Endothelial cell of umbilical vein (primary cell): Measurements from ENCODE around the gene CTSD.

Experiments used
- EZH2 ChIP-seq: IDR thresholded peaks from 2 replicates; pipeline ENCODE4 v1.6.1; 2012; ENCODE audit warnings: borderline replicate concordance, low read depth, mild to moderate bottlenecking, moderate library complexity, low read length, inconsistent platforms; ENCODE audit not compliant: severe bottlenecking
- FOS ChIP-seq: IDR thresholded peaks from 2 replicates; pipeline ENCODE4 v1.6.1; 2011; ENCODE audit warnings: mild to moderate bottlenecking, low read length, moderate library complexity, borderline replicate concordance; ENCODE audit not compliant: insufficient read depth
- JUN ChIP-seq: IDR thresholded peaks from 2 replicates; pipeline ENCODE4 v1.6.1; 2011; ENCODE audit warnings: borderline replicate concordance, low read depth; ENCODE audit not compliant: insufficient read length, insufficient read depth
- MYC ChIP-seq: IDR thresholded peaks from one replicate; pipeline ENCODE4 v1.6.1; 2011; ENCODE audit warnings: mild to moderate bottlenecking, low read depth, low read length
- POLR2A ChIP-seq: IDR thresholded peaks from 2 replicates; pipeline ENCODE4 v1.6.1; 2012; ENCODE audit warnings: low read depth, mild to moderate bottlenecking, control low read depth, low read length
- POLR2AphosphoS5 ChIP-seq: IDR thresholded peaks from 2 replicates; pipeline ENCODE4 v1.6.1; 2012; ENCODE audit warnings: low read depth, mild to moderate bottlenecking, control low read depth, low read length, moderate library complexity; ENCODE audit not compliant: insufficient read depth
- TF ChIP-seq, protein P1 (sequence below), 2 donors: IDR thresholded peaks; 1 replicate in 1 of 2; 2 replicates in 1 of 2; pipeline ENCODE4 v1.5.1; 2011; ENCODE audit warnings: low read length in 2 of 2, mild to moderate bottlenecking in 2 of 2, moderate library complexity in 2 of 2, control low read depth in 1 of 2, inconsistent platforms in 1 of 2, low read depth in 1 of 2; ENCODE audit not compliant: insufficient read depth in 1 of 2; ENCODE audit errors: extremely low read depth in 1 of 2
- TF ChIP-seq, protein P2 (sequence below): IDR thresholded peaks from 2 replicates; pipeline ENCODE4 v1.6.1; 2011; ENCODE audit not compliant: insufficient read depth, insufficient read length

DNA sequence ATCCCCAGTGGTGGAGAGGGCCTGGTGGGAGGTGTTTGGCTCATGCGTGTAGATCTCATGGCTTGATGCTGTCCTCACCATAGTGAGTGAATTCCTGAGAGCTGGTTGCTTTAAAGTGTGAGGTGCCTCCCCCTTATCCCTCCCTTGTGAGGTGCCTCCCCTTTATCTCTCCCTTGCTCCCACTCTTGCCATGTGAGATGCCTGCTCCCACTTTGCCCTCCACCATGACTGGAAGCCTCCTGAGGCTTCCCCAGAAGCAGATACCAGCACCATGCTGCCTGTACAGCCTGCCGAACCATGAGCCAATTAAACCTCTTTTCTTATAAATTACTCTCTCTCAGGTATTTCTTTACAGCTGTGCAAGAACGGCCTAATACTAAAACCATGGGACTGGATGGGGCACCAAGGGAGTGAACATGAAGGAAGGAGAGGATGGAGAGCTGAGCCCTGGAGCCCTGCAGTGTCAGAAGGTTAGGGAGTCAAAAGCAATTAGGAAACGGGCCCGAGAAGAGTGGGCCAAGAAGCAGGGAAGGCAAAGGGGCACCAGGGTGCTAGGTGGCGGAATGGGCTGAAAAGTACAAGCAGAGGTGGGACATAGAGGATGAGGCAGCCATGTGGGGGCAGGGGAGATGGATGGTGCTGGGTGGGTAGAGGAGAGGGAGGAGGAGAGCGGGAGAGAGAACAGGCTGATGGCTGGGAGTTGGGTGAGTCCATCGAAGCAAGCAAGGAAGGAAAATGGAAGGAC lies 22.8 kb downstream of the CTSD start:
- TF ChIP-seq POLR2A (no peak), JUN (no peak), POLR2AphosphoS5 (no peak), EZH2 (no peak), FOS (no peak), MYC (no peak)
- TF ChIP-seq, protein P1, sequence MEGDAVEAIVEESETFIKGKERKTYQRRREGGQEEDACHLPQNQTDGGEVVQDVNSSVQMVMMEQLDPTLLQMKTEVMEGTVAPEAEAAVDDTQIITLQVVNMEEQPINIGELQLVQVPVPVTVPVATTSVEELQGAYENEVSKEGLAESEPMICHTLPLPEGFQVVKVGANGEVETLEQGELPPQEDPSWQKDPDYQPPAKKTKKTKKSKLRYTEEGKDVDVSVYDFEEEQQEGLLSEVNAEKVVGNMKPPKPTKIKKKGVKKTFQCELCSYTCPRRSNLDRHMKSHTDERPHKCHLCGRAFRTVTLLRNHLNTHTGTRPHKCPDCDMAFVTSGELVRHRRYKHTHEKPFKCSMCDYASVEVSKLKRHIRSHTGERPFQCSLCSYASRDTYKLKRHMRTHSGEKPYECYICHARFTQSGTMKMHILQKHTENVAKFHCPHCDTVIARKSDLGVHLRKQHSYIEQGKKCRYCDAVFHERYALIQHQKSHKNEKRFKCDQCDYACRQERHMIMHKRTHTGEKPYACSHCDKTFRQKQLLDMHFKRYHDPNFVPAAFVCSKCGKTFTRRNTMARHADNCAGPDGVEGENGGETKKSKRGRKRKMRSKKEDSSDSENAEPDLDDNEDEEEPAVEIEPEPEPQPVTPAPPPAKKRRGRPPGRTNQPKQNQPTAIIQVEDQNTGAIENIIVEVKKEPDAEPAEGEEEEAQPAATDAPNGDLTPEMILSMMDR (IDR thresholded peaks at IDR 0.05; ENCODE audit: extremely low read depth in 1 of 2, insufficient read depth in 1 of 2, low read depth in 1 of 2, low read length in 2 of 2) = no peak
- TF ChIP-seq, protein P2, sequence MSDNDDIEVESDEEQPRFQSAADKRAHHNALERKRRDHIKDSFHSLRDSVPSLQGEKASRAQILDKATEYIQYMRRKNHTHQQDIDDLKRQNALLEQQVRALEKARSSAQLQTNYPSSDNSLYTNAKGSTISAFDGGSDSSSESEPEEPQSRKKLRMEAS = no peak
